ENCODE results near the gene NOTCH2NLA. TPM values are rescaled to one million over a fixed set of nuclear protein-coding genes. Genes with fewer than 3 reads are reported as not detected.
"Not testable (repeated sequence)": the region's sequence is repeated elsewhere in the genome, so short reads cannot be mapped to it uniquely, and the experiment has no call there.

Gene NOTCH2NLA
- total RNA-seq, 1 experiment from 2014 or later = 16.3 TPM

DNA sequence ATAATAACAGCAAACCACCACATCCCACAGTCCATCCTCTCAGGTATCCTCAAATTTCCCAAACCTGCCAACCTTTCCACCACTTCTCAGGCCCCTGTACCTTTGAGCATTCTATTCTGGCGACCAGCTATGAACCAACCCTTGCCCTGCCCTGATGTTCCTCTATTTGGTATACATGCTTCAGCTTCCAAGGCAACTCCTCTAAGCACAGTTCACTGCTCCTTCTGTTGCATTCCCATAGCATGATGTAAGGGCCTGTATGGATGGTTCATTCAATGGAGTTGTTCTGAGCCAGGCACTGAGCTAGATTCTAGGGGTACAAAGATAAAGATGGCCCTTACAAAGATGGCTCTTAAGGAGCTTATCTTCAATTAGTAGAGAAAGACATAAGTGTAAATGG, 22.7 kb upstream of the NOTCH2NLA start:
- H3K27me3 ChIP-seq (ENCODE audit: control insufficient read depth, insufficient read depth, low read length); DNase-seq; H3K4me3 ChIP-seq (ENCODE audit: insufficient read depth, low read depth, low read length); H3K36me3 ChIP-seq (replicated peaks; ENCODE audit: control insufficient read depth, insufficient read depth, low read length): not testable (repeated sequence)

DNA sequence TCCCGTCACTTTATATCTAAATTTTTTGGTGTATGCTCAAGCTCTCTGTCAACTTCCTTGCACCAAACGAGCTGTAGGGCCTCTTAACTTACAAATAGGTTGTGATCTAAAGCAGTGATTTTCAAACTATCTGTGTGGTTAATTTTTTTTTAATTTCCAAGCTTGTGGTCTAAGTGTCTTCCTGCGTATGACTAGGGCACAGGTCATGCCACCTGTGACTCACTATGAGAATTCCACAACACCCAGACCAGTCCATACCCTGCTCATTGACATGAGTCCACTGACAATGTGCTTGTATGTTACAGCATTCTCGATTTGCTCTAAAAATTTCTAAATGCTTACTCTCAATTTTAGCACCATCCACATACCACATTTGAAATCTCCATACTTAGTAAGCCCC, 19.8 kb upstream of the NOTCH2NLA start:
- H3K27me3 ChIP-seq (ENCODE audit: control insufficient read depth, insufficient read depth, low read length); DNase-seq; H3K4me3 ChIP-seq (ENCODE audit: insufficient read depth, low read depth, low read length): not testable (repeated sequence)

DNA sequence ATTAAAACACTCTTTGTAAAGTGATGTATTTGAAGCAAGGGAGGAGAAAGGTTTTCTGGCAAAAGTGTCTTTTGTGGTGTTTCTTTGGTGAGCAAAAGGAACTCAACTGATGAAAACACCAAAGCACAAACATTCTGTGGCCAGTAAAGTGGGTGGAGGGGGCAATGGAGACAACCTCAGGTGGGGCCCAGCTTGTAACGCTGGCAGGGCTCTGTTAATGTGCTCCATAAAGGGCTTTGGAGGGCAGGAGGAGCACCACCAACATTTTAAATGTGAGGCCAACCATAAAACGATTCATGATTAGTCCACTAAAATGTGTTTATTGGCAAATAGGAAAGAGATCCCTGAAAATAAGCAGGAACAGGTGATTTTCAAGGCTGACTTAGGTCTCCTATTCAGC, 7.8 kb upstream of the NOTCH2NLA start:
- DNase-seq; H3K27me3 ChIP-seq (ENCODE audit: control insufficient read depth, insufficient read depth, low read length); H3K4me3 ChIP-seq (ENCODE audit: insufficient read depth, low read depth, low read length); H3K36me3 ChIP-seq (replicated peaks; ENCODE audit: control insufficient read depth, insufficient read depth, low read length): not testable (repeated sequence)

More for the DNA sequence above, 19.8 kb upstream of the NOTCH2NLA start:
- not testable (repeated sequence) for H3K36me3 ChIP-seq (replicated peaks; ENCODE audit: control insufficient read depth, insufficient read depth, low read length)

DNA sequence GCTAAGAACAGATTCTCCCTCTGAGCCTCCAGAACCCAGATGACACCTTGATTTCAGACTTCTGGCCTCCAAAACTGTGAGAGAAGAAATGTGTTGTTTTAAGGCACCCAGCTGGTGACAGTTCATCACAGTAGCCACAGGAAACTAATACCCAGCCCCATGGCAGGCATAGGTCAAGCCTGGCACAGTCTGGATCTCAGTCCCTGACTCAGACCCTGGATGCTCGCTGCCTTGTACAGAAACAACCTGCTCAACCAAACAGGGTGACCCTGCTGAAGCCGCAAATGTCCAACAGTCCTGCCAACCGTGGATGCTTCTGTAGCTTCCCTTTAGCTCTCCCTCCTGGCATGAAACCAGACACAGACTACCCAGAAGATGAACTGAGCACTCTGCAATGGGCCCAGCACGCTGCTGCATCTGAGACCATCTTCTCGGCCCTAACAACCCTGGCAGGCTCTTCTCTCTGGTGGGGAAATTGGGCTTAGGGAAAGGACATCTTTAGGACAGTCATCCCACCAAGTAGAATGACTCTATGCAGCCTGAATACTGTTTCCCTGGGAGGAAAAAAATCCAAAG, 7.3 kb upstream of the NOTCH2NLA start:
- not testable (repeated sequence) for DNase-seq; H3K27me3 ChIP-seq (ENCODE audit: control insufficient read depth, insufficient read depth, low read length); H3K4me3 ChIP-seq (ENCODE audit: insufficient read depth, low read depth, low read length); H3K36me3 ChIP-seq (replicated peaks; ENCODE audit: control insufficient read depth, insufficient read depth, low read length)

DNA sequence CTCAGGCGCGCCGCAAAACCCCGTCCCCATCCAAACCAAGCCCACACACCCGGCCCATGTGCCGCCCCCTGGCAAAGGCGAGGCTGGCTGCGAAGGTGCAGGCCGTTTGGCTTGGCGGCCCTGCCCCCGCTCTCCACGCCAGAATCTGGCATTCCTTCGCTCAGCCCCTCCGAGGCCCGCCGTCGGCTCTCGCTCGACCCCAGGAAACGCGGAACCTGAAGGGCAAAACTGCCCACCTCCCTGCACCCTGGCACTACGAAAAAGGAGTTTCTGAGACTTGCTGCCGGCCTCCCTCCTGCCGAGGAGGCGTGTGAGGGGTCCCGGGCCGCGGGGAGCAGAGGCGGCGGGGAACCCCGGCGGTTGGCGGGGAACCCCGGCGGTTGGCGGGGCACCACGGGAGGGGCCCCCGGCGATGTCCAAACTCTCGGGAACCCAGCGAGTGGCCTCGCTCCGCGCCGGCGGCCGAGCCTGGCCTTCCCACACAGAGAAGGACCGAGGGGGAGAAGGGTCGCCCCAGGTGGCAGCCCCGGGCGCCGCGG, 608 bp downstream of the NOTCH2NLA start:
- H3K36me3 ChIP-seq (replicated peaks; ENCODE audit: control insufficient read depth, insufficient read depth, low read length); H3K27me3 ChIP-seq (ENCODE audit: control insufficient read depth, insufficient read depth, low read length); DNase-seq: not testable (repeated sequence)
- peak overlapping the region; percentile 47 for H3K4me3 ChIP-seq (ENCODE audit: insufficient read depth, low read depth, low read length)

DNA sequence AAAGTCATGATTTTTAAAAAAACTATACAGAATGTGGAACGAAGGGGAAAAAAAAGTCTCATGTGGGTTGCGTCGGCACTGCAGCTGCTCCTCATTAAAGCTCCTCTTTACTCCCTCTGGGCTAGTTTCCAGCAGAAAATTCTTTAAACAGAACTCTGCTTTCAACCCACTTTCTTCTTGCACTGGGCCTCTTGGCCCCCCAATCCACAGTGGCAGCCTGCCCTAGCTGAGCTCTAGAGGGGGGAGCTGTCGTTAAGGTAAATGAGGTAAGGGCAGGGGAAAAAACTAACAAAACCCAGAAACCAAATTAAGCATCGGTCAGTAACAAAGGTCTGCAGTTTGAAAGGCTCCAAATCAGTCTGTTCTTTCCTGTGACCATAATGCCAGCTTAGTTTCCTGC, 54.3 kb downstream of the NOTCH2NLA start:
- H3K4me3 ChIP-seq (ENCODE audit: insufficient read depth, low read depth, low read length); H3K27me3 ChIP-seq (ENCODE audit: control insufficient read depth, insufficient read depth, low read length); DNase-seq: not testable (repeated sequence)

DNA sequence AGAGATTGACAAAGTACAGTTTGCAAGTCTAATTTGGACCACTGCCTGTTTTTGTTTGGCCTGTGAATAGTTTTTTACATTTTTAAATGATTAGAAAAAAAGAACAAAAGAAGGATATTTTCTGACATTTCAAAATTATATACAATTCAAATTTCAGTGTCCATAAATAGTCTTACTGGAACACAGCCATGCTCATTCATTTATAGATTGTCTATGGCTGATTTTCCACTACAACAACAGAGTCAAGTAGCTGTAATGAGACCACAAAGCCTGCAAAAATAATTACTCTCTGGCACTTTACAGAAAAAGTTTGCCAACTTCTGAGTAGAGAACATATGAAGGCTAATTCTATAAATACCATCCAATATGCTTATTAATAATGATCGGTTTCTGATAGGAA, 61.1 kb downstream of the NOTCH2NLA start:
- not testable (repeated sequence) for DNase-seq; H3K4me3 ChIP-seq (ENCODE audit: insufficient read depth, low read depth, low read length); H3K36me3 ChIP-seq (replicated peaks; ENCODE audit: control insufficient read depth, insufficient read depth, low read length)

More for the DNA sequence above, 54.3 kb downstream of the NOTCH2NLA start:
- not testable (repeated sequence) for H3K36me3 ChIP-seq (replicated peaks; ENCODE audit: control insufficient read depth, insufficient read depth, low read length)

DNA sequence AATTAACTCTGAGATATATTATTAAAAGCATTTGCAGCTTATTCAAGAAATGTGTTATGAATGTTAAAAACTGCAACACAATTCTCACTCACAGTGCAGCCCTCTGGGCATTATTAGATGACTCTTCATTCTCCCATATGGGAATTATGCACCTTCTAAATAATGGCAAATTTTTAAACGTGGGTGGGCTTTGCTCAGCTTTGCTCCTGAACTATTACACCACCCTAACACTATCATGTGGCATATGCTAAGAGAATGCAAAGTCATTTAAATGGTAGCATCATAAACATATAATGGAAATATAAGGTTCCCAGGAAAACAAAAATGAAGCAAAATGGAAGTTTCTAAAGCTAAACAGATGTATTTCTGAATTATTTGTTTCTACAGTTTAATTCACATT, 61.5 kb downstream of the NOTCH2NLA start:
- not testable (repeated sequence) for H3K27me3 ChIP-seq (ENCODE audit: control insufficient read depth, insufficient read depth, low read length); DNase-seq; H3K36me3 ChIP-seq (replicated peaks; ENCODE audit: control insufficient read depth, insufficient read depth, low read length); H3K4me3 ChIP-seq (ENCODE audit: insufficient read depth, low read depth, low read length)

More for the DNA sequence above, 61.1 kb downstream of the NOTCH2NLA start:
- not testable (repeated sequence) for H3K27me3 ChIP-seq (ENCODE audit: control insufficient read depth, insufficient read depth, low read length)

DNA sequence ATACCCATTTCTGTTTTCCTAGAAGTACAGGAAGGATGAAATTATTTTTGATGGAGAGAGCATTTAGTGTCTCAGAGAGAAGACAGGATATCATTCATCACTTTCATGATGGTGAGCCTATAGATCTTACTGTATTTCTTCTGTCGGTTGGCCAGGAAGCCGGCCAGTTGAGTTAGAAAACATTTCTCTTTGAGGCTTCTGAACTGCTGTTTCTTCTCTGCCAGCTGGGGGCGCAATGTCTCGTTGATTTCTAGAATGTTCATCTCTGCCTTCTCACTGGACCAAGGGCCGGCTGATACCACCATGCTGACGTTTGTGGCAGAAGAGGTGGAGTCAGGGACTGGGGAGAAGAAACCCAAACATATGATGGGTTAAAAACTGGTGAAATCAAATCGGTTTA, 84.4 kb downstream of the NOTCH2NLA start, which contains the start of gene NBPF10:
NBPF10 (minus strand) TSS at position 340 of the 400 bp plus-strand sequence; CDS start at position 305, 35 bp downstream.
- H3K27me3 ChIP-seq (ENCODE audit: control insufficient read depth, insufficient read depth, low read length); DNase-seq; H3K4me3 ChIP-seq (ENCODE audit: insufficient read depth, low read depth, low read length); H3K36me3 ChIP-seq (replicated peaks; ENCODE audit: control insufficient read depth, insufficient read depth, low read length): not testable (repeated sequence)

Other genes starting within 250 kb of the NOTCH2NLA start
- 24.6 and 90.7 TPM in 2 replicates for gene TXNIP, start 232.4 kb downstream of the NOTCH2NLA start, total RNA-seq (2014; rRNA removed; shearing (Covaris generic))
- gene HJV, start 207.3 kb downstream of the NOTCH2NLA start, total RNA-seq (2014; rRNA removed; shearing (Covaris generic)) = 0.24 and 1.2 TPM in 2 replicates
- gene NBPF10, start 84.2 kb downstream of the NOTCH2NLA start, total RNA-seq (2014; rRNA removed; shearing (Covaris generic)) = 0.42 and 0.89 TPM in 2 replicates